Limb (tissue), 2 donors: ENCODE results near the gene UTP25.
"Not testable (repeated sequence)": the region's sequence is repeated elsewhere in the genome, so short reads cannot be mapped to it uniquely, and the experiment has no call there.

ENCODE experiments used
- DNase-seq, 2 donors: peaks; one replicate each; pipeline ENCODE4 v3.0.0-alpha.2; 2016; ENCODE audit errors: extremely low spot score in 2 of 2

UTP25 gene

DNA sequence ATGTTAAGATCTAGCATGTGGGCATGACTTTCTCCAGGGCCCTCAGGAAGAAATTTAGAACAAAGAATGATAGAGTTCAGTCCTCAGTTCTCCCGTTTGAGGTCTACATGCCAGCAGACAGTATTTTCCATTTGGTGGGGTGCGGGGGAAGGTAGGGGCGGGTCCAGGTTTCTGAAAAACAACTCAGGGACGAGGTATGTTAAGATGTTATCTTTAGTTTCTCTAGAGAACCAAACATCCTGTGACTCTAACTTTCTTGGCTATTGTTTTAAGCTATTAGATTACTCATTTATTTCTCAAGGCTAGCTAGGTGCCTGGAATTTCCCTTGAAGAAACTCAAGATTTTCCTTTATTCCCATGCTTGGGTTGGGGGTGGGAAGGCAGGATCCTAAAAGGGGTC, 67.9 kb downstream of the UTP25 start:
- DNase-seq: no peak

DNA sequence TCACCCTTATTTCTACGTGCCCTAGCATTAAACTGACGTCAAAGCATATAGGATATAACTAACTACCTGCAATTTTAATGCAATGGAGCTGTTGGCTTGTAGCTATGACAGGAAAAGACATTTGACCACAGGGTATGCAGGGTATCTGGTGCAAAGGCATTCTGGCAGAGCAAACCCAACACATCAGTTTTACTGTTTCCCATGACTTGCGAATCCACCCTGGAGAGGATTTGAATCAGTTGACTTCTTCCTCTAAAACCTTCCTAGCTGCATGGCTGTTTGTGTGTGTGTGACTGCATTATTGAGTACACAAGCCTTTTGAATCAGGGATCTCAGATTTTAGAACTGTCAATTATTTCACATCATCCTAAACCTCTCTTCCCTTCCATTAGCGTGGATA, 68.6 kb downstream of the UTP25 start:
- DNase-seq: no peak

DNA sequence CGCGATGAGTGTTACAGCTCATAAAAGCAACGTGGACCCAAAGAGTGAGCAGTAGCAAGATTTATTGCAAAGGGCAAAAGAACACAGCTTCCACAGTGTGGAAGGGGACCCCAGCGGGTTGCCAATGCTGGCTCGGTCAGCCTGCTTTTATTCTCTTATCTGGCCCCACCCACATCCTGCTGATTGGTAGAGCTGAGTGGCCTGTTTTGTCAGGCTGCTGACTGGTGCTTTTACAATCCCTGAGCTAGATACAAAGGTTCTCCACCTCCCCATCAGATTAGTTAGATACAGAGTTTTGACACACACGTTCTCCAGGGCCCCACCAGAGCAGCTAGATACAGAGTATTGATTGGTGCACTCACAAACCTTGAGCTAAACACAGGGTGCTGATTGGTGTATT, 70.5 kb downstream of the UTP25 start:
- DNase-seq: not testable (repeated sequence)

DNA sequence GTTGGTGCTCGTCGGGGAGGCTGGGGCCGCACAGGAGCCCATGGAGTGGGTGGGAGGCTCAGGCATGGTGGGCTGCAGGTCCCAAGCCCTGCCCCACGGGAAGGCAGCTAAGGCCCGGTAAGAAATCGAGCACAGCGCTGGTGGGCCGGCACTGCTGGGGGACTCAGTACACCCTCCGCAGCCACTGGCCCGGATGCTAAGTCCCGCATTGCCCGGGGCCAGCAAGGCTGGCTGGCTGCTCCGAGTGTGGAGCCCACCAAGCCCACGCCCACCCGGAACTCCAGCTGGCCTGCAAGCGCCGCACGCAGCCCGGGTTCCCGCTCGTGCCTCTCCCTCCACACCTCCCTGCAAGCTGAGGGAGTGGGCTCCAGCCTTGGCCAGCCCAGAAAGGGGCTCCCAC, 71.1 kb downstream of the UTP25 start:
- DNase-seq: not testable (repeated sequence)

DNA sequence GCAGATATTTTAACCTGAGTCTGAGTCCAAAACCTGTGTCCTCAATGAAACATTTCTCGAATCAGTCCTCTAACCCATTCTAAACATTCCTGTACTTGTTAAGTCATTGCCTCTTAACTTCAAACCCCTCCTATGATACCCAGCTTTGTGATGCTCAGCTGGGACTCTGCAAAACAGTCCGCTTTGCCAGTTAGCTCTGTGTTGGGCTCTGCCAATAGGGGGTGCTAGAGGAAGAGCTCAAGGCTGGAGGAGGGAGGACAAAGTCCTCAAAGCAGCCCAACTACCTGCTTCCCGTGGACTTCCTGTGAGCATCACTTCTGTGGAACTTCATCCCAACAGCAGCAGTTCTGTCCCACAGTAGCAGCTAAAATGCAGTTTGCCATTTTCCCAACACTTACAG, 72.2 kb downstream of the UTP25 start:
- no peak for DNase-seq

DNA sequence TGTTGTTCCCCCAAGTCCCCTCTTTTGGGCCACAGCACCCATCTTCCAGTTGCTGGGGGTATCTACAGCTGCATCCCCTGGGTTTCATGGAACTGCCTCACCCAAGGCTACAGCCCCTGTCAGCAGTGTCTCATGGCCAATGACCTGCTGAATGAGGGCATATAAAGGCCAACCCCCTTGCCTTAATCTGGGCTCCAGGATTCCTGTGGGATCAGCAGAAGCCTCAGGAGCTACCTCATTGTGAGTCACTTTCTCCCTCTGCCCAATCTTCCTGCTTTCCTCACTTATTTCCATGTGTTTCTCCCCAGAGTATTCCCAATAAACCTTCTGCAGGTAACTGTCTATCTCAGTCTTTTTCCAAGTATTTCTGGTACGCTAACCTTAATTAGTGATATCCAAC, 73.0 kb downstream of the UTP25 start:
- DNase-seq: no peak

DNA sequence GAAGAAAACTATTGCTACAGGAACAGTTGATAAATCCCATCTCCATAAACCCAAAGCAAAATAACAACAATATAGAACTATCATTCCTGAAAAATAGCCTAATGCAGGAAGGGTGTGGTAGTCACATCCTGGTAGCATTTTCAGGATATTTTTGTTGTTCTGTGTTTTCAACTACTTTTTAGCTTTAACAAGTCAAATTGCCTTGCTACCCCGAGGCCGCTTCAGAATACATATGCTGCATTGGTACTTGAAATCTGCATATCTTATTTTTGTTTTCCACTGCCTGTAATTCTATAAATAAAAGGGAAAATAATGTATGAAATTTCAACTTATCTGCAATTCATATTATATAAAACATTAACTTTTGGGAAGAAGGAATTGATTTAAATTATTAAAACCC, 73.4 kb downstream of the UTP25 start:
- DNase-seq: no peak

DNA sequence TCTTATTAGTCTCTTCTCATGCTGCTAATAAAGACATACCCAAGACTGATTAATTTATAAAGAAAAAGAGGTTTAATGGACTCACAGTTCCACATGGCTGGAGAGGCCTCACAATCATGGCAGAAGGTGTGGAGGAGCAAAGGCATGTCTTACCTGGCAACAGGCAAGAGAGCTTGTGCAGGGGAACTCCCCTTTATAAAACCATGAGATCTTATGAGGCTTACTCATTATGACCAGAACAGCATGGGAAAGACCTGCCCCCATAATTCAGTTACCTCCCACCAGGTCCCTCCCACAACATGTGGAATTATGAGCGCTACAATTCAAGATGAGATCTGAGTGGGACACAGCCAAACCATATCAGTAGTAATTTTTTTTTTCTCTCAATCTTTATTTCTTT, 77.0 kb downstream of the UTP25 start:
- DNase-seq: not testable (repeated sequence)
